ENCODE results near the gene IGF2BP2.

IGF2BP2 gene

GRCh38 chr3:185753354-185753753 lies 71.5 kb downstream of the IGF2BP2 start:
- H3K27ac ChIP-seq (ENCODE audit: low read length): no peak overlapping the region
- TF ChIP-seq CTCF (IDR thresholded peaks at IDR 0.05; ENCODE audit: low read depth, low read length): no peak
- H3K4me1 ChIP-seq (ENCODE audit: low read length): no peaks in the 10 kb centered on the region
- H3K4me2 ChIP-seq (ENCODE audit: low read length): no peak overlapping the region
- no peaks in the 10 kb centered on the region for H3K9me3 ChIP-seq (ENCODE audit: insufficient read depth, low read length)
- H4K20me1 ChIP-seq (ENCODE audit: insufficient read depth, low read length): no peaks in the 10 kb centered on the region
- peaks cover 14% of the 10 kb centered on the region for H3K27me3 ChIP-seq (ENCODE audit: low read depth, low read length)
- H3K4me3 ChIP-seq (ENCODE audit: low read length): no peak overlapping the region
- no peak overlapping the region for H3K9ac ChIP-seq (ENCODE audit: low read length)
- H3K79me2 ChIP-seq (ENCODE audit: low read length): no peaks in the 10 kb centered on the region
- no peak overlapping the region for H2AFZ ChIP-seq (ENCODE audit: low read depth, low read length)
- H3K36me3 ChIP-seq (replicated peaks; ENCODE audit: low read depth, low read length): no peaks in the 10 kb centered on the region

GRCh38 chr3:185750702-185751101 lies 74.1 kb downstream of the IGF2BP2 start:
- TF ChIP-seq CTCF (IDR thresholded peaks at IDR 0.05; ENCODE audit: low read depth, low read length): no peak
- TF ChIP-seq EZH2phosphoT487 (IDR thresholded peaks at IDR 0.05; ENCODE audit: low read depth): no peak
- H3K4me1 ChIP-seq (ENCODE audit: low read length): no peaks in the 10 kb centered on the region
- H3K4me3 ChIP-seq (ENCODE audit: low read length): no peak overlapping the region
- H3K27me3 ChIP-seq (ENCODE audit: low read depth, low read length): peaks cover 6% of the 10 kb centered on the region; the same call in 1 of the 2 replicates
- no peaks in the 10 kb centered on the region for H3K36me3 ChIP-seq (replicated peaks; ENCODE audit: low read depth, low read length)
- H3K9me3 ChIP-seq (ENCODE audit: insufficient read depth, low read length): no peaks in the 10 kb centered on the region
- no peak overlapping the region for H3K9ac ChIP-seq (ENCODE audit: low read length)
- H3K79me2 ChIP-seq (ENCODE audit: low read length): no peaks in the 10 kb centered on the region
- H3K27ac ChIP-seq (ENCODE audit: low read length): no peak overlapping the region
- no peaks in the 10 kb centered on the region for H4K20me1 ChIP-seq (ENCODE audit: insufficient read depth, low read length)
- no peak overlapping the region for H3K4me2 ChIP-seq (ENCODE audit: low read length)
- H2AFZ ChIP-seq (ENCODE audit: low read depth, low read length): no peak overlapping the region

GRCh38 chr3:185750015-185750414 lies 74.8 kb downstream of the IGF2BP2 start:
- peaks cover 9% of the 10 kb centered on the region; the same call in 1 of the 2 replicates for H3K27me3 ChIP-seq (ENCODE audit: low read depth, low read length)
- no peak overlapping the region for H3K9ac ChIP-seq (ENCODE audit: low read length)
- no peak overlapping the region for H2AFZ ChIP-seq (ENCODE audit: low read depth, low read length)
- H3K4me3 ChIP-seq (ENCODE audit: low read length): no peak overlapping the region
- H3K79me2 ChIP-seq (ENCODE audit: low read length): no peaks in the 10 kb centered on the region
- no peaks in the 10 kb centered on the region for H3K4me1 ChIP-seq (ENCODE audit: low read length)
- H3K4me2 ChIP-seq (ENCODE audit: low read length): no peak overlapping the region
- no peaks in the 10 kb centered on the region for H3K9me3 ChIP-seq (ENCODE audit: insufficient read depth, low read length)
- H3K27ac ChIP-seq (ENCODE audit: low read length): no peak overlapping the region
- H4K20me1 ChIP-seq (ENCODE audit: insufficient read depth, low read length): no peaks in the 10 kb centered on the region
- H3K36me3 ChIP-seq (replicated peaks; ENCODE audit: low read depth, low read length): no peaks in the 10 kb centered on the region
- TF ChIP-seq EZH2phosphoT487 (IDR thresholded peaks at IDR 0.05; ENCODE audit: low read depth): no peak
- no peak for TF ChIP-seq CTCF (IDR thresholded peaks at IDR 0.05; ENCODE audit: low read depth, low read length)

- H2AFZ ChIP-seq (ENCODE audit: low read depth, low read length): no peak overlapping the region
- no peak overlapping the region for H3K9ac ChIP-seq (ENCODE audit: low read length)
- H3K27me3 ChIP-seq (ENCODE audit: low read depth, low read length): peaks cover 13% of the 10 kb centered on the region; the same call in 1 of the 2 replicates
- H3K4me2 ChIP-seq (ENCODE audit: low read length): no peak overlapping the region
- no peaks in the 10 kb centered on the region for H3K9me3 ChIP-seq (ENCODE audit: insufficient read depth, low read length)
- H4K20me1 ChIP-seq (ENCODE audit: insufficient read depth, low read length): no peaks in the 10 kb centered on the region
- no peak for TF ChIP-seq CTCF (IDR thresholded peaks at IDR 0.05; ENCODE audit: low read depth, low read length)
- TF ChIP-seq EZH2phosphoT487 (IDR thresholded peaks at IDR 0.05; ENCODE audit: low read depth): no peak
- H3K4me3 ChIP-seq (ENCODE audit: low read length): no peak overlapping the region
- no peak overlapping the region for H3K27ac ChIP-seq (ENCODE audit: low read length)
- H3K4me1 ChIP-seq (ENCODE audit: low read length): no peaks in the 10 kb centered on the region
- no peaks in the 10 kb centered on the region for H3K79me2 ChIP-seq (ENCODE audit: low read length)
- no peaks in the 10 kb centered on the region for H3K36me3 ChIP-seq (replicated peaks; ENCODE audit: low read depth, low read length)
Measured at GRCh38 chr3:185746470-185746869, 78.4 kb downstream of the IGF2BP2 start.

All from OCI-LY3 (cell line).